ENCODE results near the gene GLIS1. TPM values are rescaled to one million over a fixed set of nuclear protein-coding genes. Genes with fewer than 3 reads are reported as not detected.
A peak's percentile ranks its signal among the peaks of the same experiment; 100 is the strongest.

The GLIS1 gene
- total and polyA plus RNA-seq, 2 experiments from 2014 or later: 0.22 to 0.61 TPM

DNA sequence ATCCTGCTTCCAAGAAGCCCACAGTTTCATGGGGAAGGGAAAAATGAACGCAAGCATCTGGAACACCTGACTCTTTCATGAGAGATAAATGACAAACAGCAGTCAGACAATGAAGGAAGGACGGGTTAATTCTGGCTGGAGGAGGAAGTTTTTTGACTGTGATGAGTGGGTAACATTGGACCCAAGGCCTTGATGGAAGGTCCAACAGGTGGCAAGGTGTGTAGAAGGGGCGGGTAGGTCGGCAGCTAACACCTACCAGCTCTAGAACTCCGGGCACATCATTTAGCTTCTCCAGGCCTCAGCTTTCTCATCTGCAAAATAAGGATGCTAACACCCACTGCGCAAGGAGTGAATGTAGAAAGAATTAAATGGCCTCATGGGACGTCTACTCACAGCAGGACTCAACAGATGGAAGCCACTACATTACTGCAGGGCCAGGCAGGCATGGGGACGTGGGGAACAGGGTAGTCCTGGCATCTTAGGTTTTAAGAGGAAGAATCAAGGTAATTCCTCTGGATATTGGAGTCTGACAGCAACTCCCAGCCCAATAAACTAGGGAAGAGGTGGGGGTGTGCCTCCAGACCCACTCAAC lies 12.9 kb downstream of the GLIS1 start:
- Histone ChIP-seq H3K27me3 (replicated peaks; ENCODE audit: insufficient read depth) (no peaks in the 10 kb centered on the region), H3F3A (ENCODE audit: insufficient read depth) (no peaks in the 10 kb centered on the region), H3K79me2 (ENCODE audit: insufficient read depth) (no peaks in the 10 kb centered on the region), H3K4me1 (ENCODE audit: insufficient read depth) (no peaks in the 10 kb centered on the region), H3K9ac (no peak overlapping the region), H3K9me3 (ENCODE audit: low read depth) (no peaks in the 10 kb centered on the region), H3K27ac (no peak overlapping the region), H4K20me1 (ENCODE audit: insufficient read depth) (no peaks in the 10 kb centered on the region), H3K36me3 (ENCODE audit: low read depth) (no peaks in the 10 kb centered on the region), H3K9me2 (ENCODE audit: insufficient read depth) (no peaks in the 10 kb centered on the region), H3K4me3 (no peak overlapping the region), H3K4me2 (ENCODE audit: unreplicated experiment) (no peak overlapping the region), H2AFZ (no peak overlapping the region)
- DNase-seq: no peak
- in situ Hi-C loops (cut with MboI): no loop called here
- TF ChIP-seq EZH2phosphoT487 (IDR thresholded peaks at IDR 0.05; ENCODE audit: insufficient read depth, low read depth) (no peak), EZH2 (IDR thresholded peaks at IDR 0.05; ENCODE audit: insufficient read depth, poor library complexity, severe bottlenecking) (no peak)
- WGBS, 2 experiments (ENCODE audit: low coverage in 1 of 2, low lambda C conversion rate in 2 of 2, missing lambda C conversion rate in 2 of 2): 77 to 81% methylated on average over 8 of the region's 8 CpGs

DNA sequence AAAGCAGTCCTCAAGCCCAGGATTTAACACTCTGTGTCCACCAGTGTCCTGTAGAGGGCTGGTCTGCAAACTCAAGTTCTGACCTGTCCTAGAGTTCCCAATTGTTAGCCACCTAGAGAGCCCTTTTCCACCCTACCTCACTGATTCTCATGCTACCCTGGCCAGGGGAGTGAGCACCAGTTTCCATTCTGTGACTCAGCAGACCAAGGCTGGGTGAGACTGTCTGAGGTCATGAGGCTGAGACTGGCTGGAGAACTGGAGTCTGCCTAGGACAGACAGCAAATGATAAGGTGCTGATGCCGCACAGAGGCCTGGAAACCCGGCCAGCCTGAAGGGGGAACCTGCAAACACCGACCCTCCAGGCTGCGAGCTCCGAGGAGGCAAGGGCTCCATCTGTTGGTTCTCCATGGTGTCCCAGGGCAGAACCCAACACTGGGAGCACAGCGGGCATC lies 13.7 kb downstream of the GLIS1 start:
- H2AFZ ChIP-seq: no peak overlapping the region
- in situ Hi-C loops (cut with MboI): no loop called here

DNA sequence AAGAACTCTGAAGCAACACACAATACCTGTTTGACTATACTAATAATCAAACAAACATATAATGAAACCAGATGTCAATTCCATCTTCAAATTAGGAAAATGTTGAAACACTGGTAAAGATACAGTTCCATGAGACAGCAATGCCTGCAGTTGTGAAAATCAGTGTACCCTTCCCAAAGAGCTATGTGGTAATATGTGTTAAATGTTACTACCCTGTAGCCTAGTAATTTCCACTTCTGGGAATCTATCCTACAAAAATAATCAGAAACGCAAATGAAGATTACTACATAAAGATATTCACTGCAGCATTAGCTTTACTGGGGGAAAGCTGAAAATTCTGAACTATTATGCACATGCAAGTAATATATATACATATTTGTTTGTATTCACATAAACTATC lies 16.9 kb downstream of the GLIS1 start:
- TF ChIP-seq EZH2 (IDR thresholded peaks at IDR 0.05; ENCODE audit: insufficient read depth, poor library complexity, severe bottlenecking) (no peak), EZH2phosphoT487 (IDR thresholded peaks at IDR 0.05; ENCODE audit: insufficient read depth, low read depth) (no peak)
- DNase-seq: no peak

More for the DNA sequence above, 13.7 kb downstream of the GLIS1 start:
- Histone ChIP-seq H3K4me3 (no peak overlapping the region), H3K9me3 (ENCODE audit: low read depth) (no peaks in the 10 kb centered on the region), H3K4me1 (ENCODE audit: insufficient read depth) (no peaks in the 10 kb centered on the region), H3K79me2 (ENCODE audit: insufficient read depth) (no peaks in the 10 kb centered on the region), H3K36me3 (ENCODE audit: low read depth) (no peaks in the 10 kb centered on the region), H3K27me3 (replicated peaks; ENCODE audit: insufficient read depth) (no peaks in the 10 kb centered on the region), H3K9me2 (ENCODE audit: insufficient read depth) (no peaks in the 10 kb centered on the region), H4K20me1 (ENCODE audit: insufficient read depth) (no peaks in the 10 kb centered on the region), H3K9ac (no peak overlapping the region), H3K27ac (no peak overlapping the region), H3K4me2 (ENCODE audit: unreplicated experiment) (no peak overlapping the region), H3F3A (ENCODE audit: insufficient read depth) (no peaks in the 10 kb centered on the region)
- no peak for TF ChIP-seq EZH2phosphoT487 (IDR thresholded peaks at IDR 0.05; ENCODE audit: insufficient read depth, low read depth)
- TF ChIP-seq EZH2 (IDR thresholded peaks at IDR 0.05; ENCODE audit: insufficient read depth, poor library complexity, severe bottlenecking): no peak
- 66 to 70% methylated on average over 6 of the region's 6 CpGs for WGBS, 2 experiments (ENCODE audit: low coverage in 1 of 2, low lambda C conversion rate in 2 of 2, missing lambda C conversion rate in 2 of 2)
- DNase-seq: peak; percentile 45

DNA sequence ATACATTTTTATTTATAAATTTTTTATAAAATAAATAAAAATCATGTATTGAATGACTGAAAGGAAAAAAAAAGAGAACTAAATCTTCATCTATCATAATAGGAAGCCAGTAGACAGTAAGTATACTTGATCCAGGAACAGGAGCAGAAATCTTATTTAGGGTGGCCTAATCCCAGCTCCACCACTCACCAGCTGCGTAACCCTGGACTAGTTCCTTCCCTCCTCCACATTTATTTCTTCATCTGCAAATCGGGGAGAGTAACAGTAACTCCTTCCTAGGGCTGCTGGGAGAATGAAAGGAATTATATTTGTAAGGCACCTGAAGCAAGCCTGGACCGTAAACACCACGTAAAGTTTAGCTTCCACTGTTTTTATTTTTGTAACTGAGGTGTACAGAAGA lies 17.9 kb downstream of the GLIS1 start:
- Histone ChIP-seq H3K27me3 (replicated peaks; ENCODE audit: insufficient read depth) (no peaks in the 10 kb centered on the region), H3F3A (ENCODE audit: insufficient read depth) (no peaks in the 10 kb centered on the region), H3K9ac (no peak overlapping the region), H3K9me3 (ENCODE audit: low read depth) (no peaks in the 10 kb centered on the region), H3K79me2 (ENCODE audit: insufficient read depth) (no peaks in the 10 kb centered on the region), H3K9me2 (ENCODE audit: insufficient read depth) (no peaks in the 10 kb centered on the region), H3K4me1 (ENCODE audit: insufficient read depth) (no peaks in the 10 kb centered on the region), H3K4me3 (no peak overlapping the region), H4K20me1 (ENCODE audit: insufficient read depth) (no peaks in the 10 kb centered on the region), H2AFZ (no peak overlapping the region), H3K36me3 (ENCODE audit: low read depth) (no peaks in the 10 kb centered on the region), H3K27ac (no peak overlapping the region), H3K4me2 (ENCODE audit: unreplicated experiment) (no peak overlapping the region)
- in situ Hi-C loops (cut with MboI): no loop called here
- TF ChIP-seq EZH2 (IDR thresholded peaks at IDR 0.05; ENCODE audit: insufficient read depth, poor library complexity, severe bottlenecking): no peak
- no peak for TF ChIP-seq EZH2phosphoT487 (IDR thresholded peaks at IDR 0.05; ENCODE audit: insufficient read depth, low read depth)
- DNase-seq: no peak
- WGBS, 2 experiments (ENCODE audit: low coverage in 1 of 2, low lambda C conversion rate in 2 of 2, missing lambda C conversion rate in 2 of 2): 75 to 76% methylated on average over 4 of the region's 4 CpGs

More for the DNA sequence above, 16.9 kb downstream of the GLIS1 start:
- in situ Hi-C loops (cut with MboI): no loop called here
- Histone ChIP-seq H2AFZ (no peak overlapping the region), H3K4me3 (no peak overlapping the region), H3K27ac (no peak overlapping the region), H3K36me3 (ENCODE audit: low read depth) (no peaks in the 10 kb centered on the region), H3K9me3 (ENCODE audit: low read depth) (no peaks in the 10 kb centered on the region), H3K9ac (no peak overlapping the region), H3K9me2 (ENCODE audit: insufficient read depth) (no peaks in the 10 kb centered on the region), H3K4me2 (ENCODE audit: unreplicated experiment) (no peak overlapping the region), H3K79me2 (ENCODE audit: insufficient read depth) (no peaks in the 10 kb centered on the region), H3F3A (ENCODE audit: insufficient read depth) (no peaks in the 10 kb centered on the region), H4K20me1 (ENCODE audit: insufficient read depth) (no peaks in the 10 kb centered on the region), H3K27me3 (replicated peaks; ENCODE audit: insufficient read depth) (no peaks in the 10 kb centered on the region), H3K4me1 (ENCODE audit: insufficient read depth) (no peaks in the 10 kb centered on the region)
- 49 to 71% methylated on average over 1 of the region's 1 CpG for WGBS, 2 experiments (ENCODE audit: low coverage in 1 of 2, low lambda C conversion rate in 2 of 2, missing lambda C conversion rate in 2 of 2)

Measured in GM23248 (cell line).